ENCODE data around the gene WDPCP. TPM values are rescaled to one million over a fixed set of nuclear protein-coding genes. Genes with fewer than 3 reads are reported as not detected.

WDPCP gene
- polyA plus RNA-seq, 2 of the 4 experiments (the other 2 are of a cell fraction): 3.0 to 7.6 TPM

DNA sequence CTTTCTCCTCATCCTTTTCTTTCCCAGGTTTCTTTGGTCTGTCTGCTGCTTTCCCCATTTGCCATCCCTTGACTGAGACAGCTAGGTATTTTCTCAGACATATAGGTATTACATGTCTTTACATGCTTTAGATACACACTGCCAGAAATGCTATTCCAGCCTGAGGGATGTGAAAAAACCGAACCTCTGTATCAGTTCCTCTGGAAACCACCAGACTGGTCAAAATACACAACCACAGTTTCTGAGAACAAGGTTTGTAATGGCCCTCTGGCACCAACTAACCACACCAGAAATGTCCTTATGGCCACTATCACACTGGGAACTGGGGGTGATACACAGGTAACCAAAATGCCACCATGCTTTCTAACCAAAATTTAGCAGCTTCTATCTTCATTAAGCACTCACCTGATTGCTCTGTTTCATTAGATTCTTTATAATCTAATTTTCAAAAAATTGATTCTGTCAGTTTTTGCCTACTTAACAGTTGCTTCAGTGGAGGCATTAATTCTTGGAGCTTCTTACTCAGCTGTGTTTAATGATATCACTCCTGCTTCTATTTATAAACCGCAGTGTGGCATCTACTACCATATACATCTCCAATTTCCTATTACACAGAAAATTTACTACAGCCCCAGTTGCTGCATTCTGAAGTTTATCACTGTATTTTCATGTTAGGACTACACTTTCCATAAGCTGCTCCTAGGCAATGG is 243.5 kb downstream of the WDPCP start:
- Histone ChIP-seq H3K9me3 (peaks cover 16% of the 10 kb centered on the region), H3K4me1 (no peaks in the 10 kb centered on the region), H3K27ac (no peak overlapping the region), H3K4me2 (no peak overlapping the region), H3K4me3 (no peak overlapping the region)
- POLR2A ChIA-PET: no interaction called here
- TF ChIP-seq JUN (IDR thresholded peaks at IDR 0.05) (no peak), FOSL2 (IDR thresholded peaks at IDR 0.05) (no peak), FOSL2 (CRISPR knock-in tag; IDR thresholded peaks at IDR 0.05) (no peak), POLR2AphosphoS2 (conservative IDR thresholded peaks at IDR 0.05; ENCODE audit: low read length) (no peak), ESRRA (IDR thresholded peaks at IDR 0.05; ENCODE audit: borderline replicate concordance, low read length) (no peak), MAFK (IDR thresholded peaks at IDR 0.05; ENCODE audit: partially characterized antibody) (no peak), ZC3H11A (IDR thresholded peaks at IDR 0.05) (no peak), CBX8 (IDR thresholded peaks at IDR 0.05) (no peak), FOXS1 (CRISPR knock-in tag; IDR thresholded peaks at IDR 0.05) (no peak), TP53 (CRISPR knock-in tag; IDR thresholded peaks at IDR 0.05) (no peak), NFE2L2 (conservative IDR thresholded peaks at IDR 0.05; ENCODE audit: low read length) (no peak), ATOH8 (CRISPR knock-in tag; IDR thresholded peaks at IDR 0.05; ENCODE audit: low read depth) (no peak)
- TF ChIP-seq, protein P1, sequence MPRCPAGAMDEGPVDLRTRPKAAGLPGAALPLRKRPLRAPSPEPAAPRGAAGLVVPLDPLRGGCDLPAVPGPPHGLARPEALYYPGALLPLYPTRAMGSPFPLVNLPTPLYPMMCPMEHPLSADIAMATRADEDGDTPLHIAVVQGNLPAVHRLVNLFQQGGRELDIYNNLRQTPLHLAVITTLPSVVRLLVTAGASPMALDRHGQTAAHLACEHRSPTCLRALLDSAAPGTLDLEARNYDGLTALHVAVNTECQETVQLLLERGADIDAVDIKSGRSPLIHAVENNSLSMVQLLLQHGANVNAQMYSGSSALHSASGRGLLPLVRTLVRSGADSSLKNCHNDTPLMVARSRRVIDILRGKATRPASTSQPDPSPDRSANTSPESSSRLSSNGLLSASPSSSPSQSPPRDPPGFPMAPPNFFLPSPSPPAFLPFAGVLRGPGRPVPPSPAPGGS (IDR thresholded peaks at IDR 0.05): no peak
- DNase-seq (ENCODE audit: low read depth in 1 of 2, low spot score in 1 of 2) (no peak), FAIRE-seq (no peak), ATAC-seq (no peak)
- CTCF ChIA-PET: interaction anchor here (1.1 to 1.5 kb wide), 3 partner anchors 25 to 43 kb away, joined by 3 read pairs; no protein-coding TSS in a partner anchor
- WGBS (ENCODE audit: missing lambda C conversion rate): 31% methylated on average over 2 of the region's 2 CpGs

DNA sequence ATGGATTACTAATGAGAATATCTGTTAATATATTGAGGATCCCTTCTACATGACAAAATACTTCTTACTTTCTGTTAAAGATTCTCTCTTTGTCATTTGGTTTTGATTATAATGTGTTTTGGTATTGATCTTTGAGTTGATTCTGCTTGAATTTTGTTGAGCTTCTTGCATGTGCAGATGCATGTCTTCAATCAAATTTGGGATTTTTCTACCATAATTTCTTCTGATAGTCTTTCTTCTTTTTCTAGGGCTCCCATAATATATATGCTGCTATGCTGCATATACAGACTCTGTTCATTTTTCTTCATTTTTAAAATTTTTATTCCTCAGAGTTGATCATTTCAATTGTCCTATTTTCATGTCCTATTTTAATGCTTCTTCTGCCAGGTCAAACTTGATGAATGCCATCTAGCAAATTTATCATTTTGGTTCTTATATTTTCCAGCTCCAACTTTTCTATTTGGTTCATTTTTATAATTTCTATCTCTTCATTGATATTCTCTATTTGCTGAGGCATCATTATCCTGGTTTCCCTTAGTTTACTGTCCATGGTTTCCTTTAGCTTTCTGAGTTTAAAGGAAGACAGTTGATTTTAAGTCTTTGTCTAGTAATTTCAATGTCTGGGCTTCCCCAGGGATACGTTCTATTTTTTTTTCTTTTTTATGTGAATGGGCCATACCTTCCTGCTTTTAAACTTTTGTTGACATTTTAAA is 244.7 kb downstream of the WDPCP start:
- ChIA-PET POLR2A (no interaction called here), CTCF (no interaction called here)
- DNase-seq (ENCODE audit: low read depth in 1 of 2, low spot score in 1 of 2): no peak
- TF ChIP-seq ELK1 (IDR thresholded peaks at IDR 0.05; ENCODE audit: low read depth, low read length): no peak
- no peak for TF ChIP-seq RCOR1 (IDR thresholded peaks at IDR 0.05; ENCODE audit: low read depth, low read length)
- TF ChIP-seq, protein P2, sequence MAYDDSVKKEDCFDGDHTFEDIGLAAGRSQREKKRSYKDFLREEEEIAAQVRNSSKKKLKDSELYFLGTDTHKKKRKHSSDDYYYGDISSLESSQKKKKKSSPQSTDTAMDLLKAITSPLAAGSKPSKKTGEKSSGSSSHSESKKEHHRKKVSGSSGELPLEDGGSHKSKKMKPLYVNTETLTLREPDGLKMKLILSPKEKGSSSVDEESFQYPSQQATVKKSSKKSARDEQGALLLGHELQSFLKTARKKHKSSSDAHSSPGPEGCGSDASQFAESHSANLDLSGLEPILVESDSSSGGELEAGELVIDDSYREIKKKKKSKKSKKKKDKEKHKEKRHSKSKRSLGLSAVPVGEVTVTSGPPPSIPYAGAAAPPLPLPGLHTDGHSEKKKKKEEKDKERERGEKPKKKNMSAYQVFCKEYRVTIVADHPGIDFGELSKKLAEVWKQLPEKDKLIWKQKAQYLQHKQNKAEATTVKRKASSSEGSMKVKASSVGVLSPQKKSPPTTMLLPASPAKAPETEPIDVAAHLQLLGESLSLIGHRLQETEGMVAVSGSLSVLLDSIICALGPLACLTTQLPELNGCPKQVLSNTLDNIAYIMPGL (CRISPR knock-in tag; IDR thresholded peaks at IDR 0.05; ENCODE audit: borderline replicate concordance): no peak
- TF ChIP-seq RNF2 (IDR thresholded peaks at IDR 0.05; ENCODE audit: borderline replicate concordance, low read depth): no peak
- TF ChIP-seq TFCP2L1 (CRISPR knock-in tag; IDR thresholded peaks at IDR 0.05): no peak
- TF ChIP-seq POLR2AphosphoS2 (conservative IDR thresholded peaks at IDR 0.05; ENCODE audit: low read length): no peak
- no peak for TF ChIP-seq EHMT2 (IDR thresholded peaks at IDR 0.05; ENCODE audit: low read depth)
- TF ChIP-seq KDM1A (IDR thresholded peaks at IDR 0.05; ENCODE audit: low read depth): no peak
- TF ChIP-seq ZC3H11A (IDR thresholded peaks at IDR 0.05): no peak
- no peak for TF ChIP-seq BHLHE40 (IDR thresholded peaks at IDR 0.05; ENCODE audit: low read depth, low read length)
- TF ChIP-seq, protein P3, sequence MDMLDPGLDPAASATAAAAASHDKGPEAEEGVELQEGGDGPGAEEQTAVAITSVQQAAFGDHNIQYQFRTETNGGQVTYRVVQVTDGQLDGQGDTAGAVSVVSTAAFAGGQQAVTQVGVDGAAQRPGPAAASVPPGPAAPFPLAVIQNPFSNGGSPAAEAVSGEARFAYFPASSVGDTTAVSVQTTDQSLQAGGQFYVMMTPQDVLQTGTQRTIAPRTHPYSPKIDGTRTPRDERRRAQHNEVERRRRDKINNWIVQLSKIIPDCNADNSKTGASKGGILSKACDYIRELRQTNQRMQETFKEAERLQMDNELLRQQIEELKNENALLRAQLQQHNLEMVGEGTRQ (IDR thresholded peaks at IDR 0.05): no peak
- FAIRE-seq: no peak
- no peak overlapping the region for H3K27ac ChIP-seq
- WGBS (ENCODE audit: missing lambda C conversion rate): 27% methylated on average over 1 of the region's 1 CpG
- no peak overlapping the region for H3K4me3 ChIP-seq
- H3K4me1 ChIP-seq: no peaks in the 10 kb centered on the region
- H3K9me3 ChIP-seq: peaks cover 16% of the 10 kb centered on the region
- ATAC-seq: no peak
- no peak overlapping the region for H3K4me2 ChIP-seq

All from A549 (cell line).